Heart left ventricle (tissue), 16 donors: Measurements from ENCODE around the gene SF3B2. TPM values are rescaled to one million over a fixed set of nuclear protein-coding genes. Genes with fewer than 3 reads are reported as not detected.

Experiments used
- ATAC-seq, 4 donors: fragments of 200-7000 bp; cut with Tn5 transposase; one replicate each; pipeline ENCODE4 v1.9.1; 2020 to 2022; ENCODE audit warnings: moderate library complexity in 4 of 4, mild to moderate bottlenecking in 3 of 4, moderate number of reproducible peaks in 1 of 4
- DNase-seq, 5 donors: peaks; one replicate each; pipeline ENCODE4 v3.0.0-alpha.2; 2020
- H3K27ac ChIP-seq, 12 donors: fragments of 200-600 bp; sonication (generic) in 4 of 12; one replicate each; pipeline versions ENCODE4 v1.5.0 to v1.8.0; 2016 to 2022; ENCODE audit warnings: mild to moderate bottlenecking in 2 of 12
- H3K27me3 ChIP-seq, 9 donors: fragments of 200-600 bp; sonication (generic) in 2 of 9; one replicate each; pipeline versions ENCODE4 v1.5.1 to v1.8.0; 2016 to 2022; ENCODE audit warnings: mild to moderate bottlenecking in 3 of 9
- H3K36me3 ChIP-seq, 9 donors: fragments of 200-600 bp; sonication (generic) in 2 of 9; one replicate each; pipeline versions ENCODE4 v1.5.0 to v1.8.0; 2018 to 2022; ENCODE audit warnings: mild to moderate bottlenecking in 2 of 9
- H3K4me1 ChIP-seq, 12 donors: fragments of 200-600 bp; sonication (generic) in 4 of 12; one replicate each; pipeline versions ENCODE4 v1.5.0 to v1.8.0; 2016 to 2022; ENCODE audit warnings: mild to moderate bottlenecking in 3 of 12
- H3K4me3 ChIP-seq, 12 donors: fragments of 200-600 bp; sonication (generic) in 4 of 12; one replicate each; pipeline versions ENCODE4 v1.5.0 to v1.8.0; 2017 to 2022; ENCODE audit warnings: mild to moderate bottlenecking in 9 of 12, moderate library complexity in 4 of 12
- H3K9me3 ChIP-seq, 12 donors: fragments of 200-600 bp; sonication (generic) in 4 of 12; one replicate each; pipeline versions ENCODE4 v1.5.0 to v1.8.0; 2016 to 2022; ENCODE audit warnings: mild to moderate bottlenecking in 1 of 12
- POLR2A ChIP-seq, 2 donors: fragments of 450-650 bp; IDR thresholded peaks; one replicate each; pipeline ENCODE4 v1.6.1; 2017; ENCODE audit warnings: antibody characterized with exemption in 2 of 2, mild to moderate bottlenecking in 2 of 2, moderate library complexity in 2 of 2
- WGBS, 4 donors: extraction: QIAGEN DNeasy Blood & Tissue Kit in 2 of 4; methylation state at CpG; one replicate each; pipeline versions ENCODE4 v1.1.5 to v1.1.7; 2013 to 2018; 5-methylcytosine and 5-hydroxymethylcytosine counted together
- intact Hi-C, 10 donors: fragments of 100-400 bp; cut with DNase I; formaldehyde crosslinking; loops; one replicate each; pipeline versions ENCODE4 v1.11.1 to v1.14.2; 2022
- polyA plus RNA-seq, 2 donors: library from polyadenylated mRNA; stranded (reverse); fragments of 200-250 nt; gene quantifications; one replicate each; pipeline ENCODE4 v1.2.3, GENCODE V29; 2013
- total RNA-seq, 9 donors: library from RNA; depleted of rRNA in 2 of 9; stranded (reverse); fragments of >200 nt in 2 of 9; fragmentation: NEBNext Ultra II Directional in 3 of 9; extraction: Animal tissue kit (Norgen Biotek cat#: 25700) in 3 of 9; gene quantifications; one replicate each; pipeline versions ENCODE4 v1.1.0 to v1.2.4, GENCODE V29; 2016 to 2023
- TF ChIP-seq, protein P1 (sequence below), 12 donors: fragments of 200-600 bp; sonication (generic) in 4 of 12; IDR thresholded peaks; one replicate each; pipeline versions ENCODE4 v1.5.0 to v1.8.0; 2018 to 2022; ENCODE audit warnings: antibody characterized with exemption in 12 of 12, mild to moderate bottlenecking in 5 of 12
- donor health status: ischemic (EF 13 %, LVEDD 7.1; RV severe dilation, severe dysfunction).
- donor health status: healthy with polysubstance abuse.
- donor health status: DM: no; HTN: yes; CAD: no.
- donor health status: DM: no; HTN: no; CAD: no.
- donor health status: ischemic (EF 25% LVEDD 6.9; RV normal size, moderate dysfunction).
- donor health status: ischemic (EF 25% LVEDD 5.7; RV mildly dilated, moderate dysfunction).
- donor health status: healthy.
- donor health status: DM: yes; HTN: yes; CAD: no.
- donor health status: ischemic (EF 35%, LVEDD 5.7; RV mildly dilated, moderate dysfunction).
- donor health status: nonischemic (EF 11% LVEDD 7.7; RV severe dilation, severe dysfunction).
- donor health status: DM: yes; HTN: yes; CAD: no.
- donor health status: PGD.
- donor health status: ischemic (EF 29% LVEDD 5.4; RV normal size, mild dysfunction).
- donor health status: nonischemic (EF 23%, LVEDD 6.1; RV moderate dilation, normal function).

The SF3B2 gene
- total and polyA plus RNA-seq, 11 donors = 43.5 to 106 (median 79.6) TPM

DNA sequence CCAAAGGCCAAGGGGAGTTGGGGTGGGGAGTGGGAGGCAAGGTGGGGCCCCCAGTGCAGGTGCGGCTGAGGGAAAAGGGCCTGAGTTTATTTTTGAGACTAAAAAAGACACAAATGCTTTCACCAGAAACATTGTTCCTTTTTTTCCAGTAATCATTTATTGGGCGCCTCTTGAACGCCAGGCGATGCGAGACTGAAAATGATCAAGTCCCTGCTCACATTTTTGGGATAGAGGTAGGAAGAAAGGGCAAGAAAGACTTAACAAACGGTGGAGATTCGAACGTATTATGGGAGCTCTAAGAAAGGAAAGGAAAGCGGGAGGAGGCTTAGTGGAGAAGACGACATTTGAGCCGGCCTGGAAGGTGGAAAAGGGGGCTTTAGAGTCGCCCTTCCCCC, 796 bp upstream of the SF3B2 start:
- intact Hi-C loops = loop anchor here in 1 of 10 donors (5.0 kb wide), 1 partner anchor 389 kb away; the partner anchor contains the start of gene RELA
- peaks cover 0 to 41% (median 24%) of the 10 kb centered on the region in 12 donors for H3K4me1 ChIP-seq
- no peak for ATAC-seq

DNA sequence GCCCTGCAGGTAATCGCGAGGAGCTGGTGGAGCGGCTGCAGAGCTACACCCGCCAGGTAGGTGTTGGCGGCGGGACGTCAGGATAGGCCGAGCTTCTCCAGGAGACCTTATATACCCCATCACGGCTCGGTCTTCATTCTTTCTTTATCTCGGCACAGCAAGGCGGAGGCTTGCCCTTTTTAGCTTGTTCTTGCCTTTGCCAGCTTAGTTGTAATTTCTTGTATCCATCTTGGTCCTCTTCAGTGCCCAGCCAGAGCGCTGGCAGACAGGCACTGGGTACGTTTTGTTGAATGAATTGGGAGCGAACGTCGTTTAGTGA, 459 bp downstream of the SF3B2 start:
- no peaks in the 10 kb centered on the region for H3K9me3 ChIP-seq
- TF ChIP-seq, protein P1, sequence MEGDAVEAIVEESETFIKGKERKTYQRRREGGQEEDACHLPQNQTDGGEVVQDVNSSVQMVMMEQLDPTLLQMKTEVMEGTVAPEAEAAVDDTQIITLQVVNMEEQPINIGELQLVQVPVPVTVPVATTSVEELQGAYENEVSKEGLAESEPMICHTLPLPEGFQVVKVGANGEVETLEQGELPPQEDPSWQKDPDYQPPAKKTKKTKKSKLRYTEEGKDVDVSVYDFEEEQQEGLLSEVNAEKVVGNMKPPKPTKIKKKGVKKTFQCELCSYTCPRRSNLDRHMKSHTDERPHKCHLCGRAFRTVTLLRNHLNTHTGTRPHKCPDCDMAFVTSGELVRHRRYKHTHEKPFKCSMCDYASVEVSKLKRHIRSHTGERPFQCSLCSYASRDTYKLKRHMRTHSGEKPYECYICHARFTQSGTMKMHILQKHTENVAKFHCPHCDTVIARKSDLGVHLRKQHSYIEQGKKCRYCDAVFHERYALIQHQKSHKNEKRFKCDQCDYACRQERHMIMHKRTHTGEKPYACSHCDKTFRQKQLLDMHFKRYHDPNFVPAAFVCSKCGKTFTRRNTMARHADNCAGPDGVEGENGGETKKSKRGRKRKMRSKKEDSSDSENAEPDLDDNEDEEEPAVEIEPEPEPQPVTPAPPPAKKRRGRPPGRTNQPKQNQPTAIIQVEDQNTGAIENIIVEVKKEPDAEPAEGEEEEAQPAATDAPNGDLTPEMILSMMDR (IDR thresholded peaks at IDR 0.05) = no peak
- TF ChIP-seq POLR2A (IDR thresholded peaks at IDR 0.05) = no peak
- WGBS, 4 donors = 0 to 3% (median 2%) methylated on average over 14 to 17 of the region's 17 CpGs
- H3K36me3 ChIP-seq = peaks cover 3 to 45% (median 38%) of the 10 kb centered on the region in 9 donors
- peak overlapping the region; percentile 51 to 100 (median 87) for H3K4me3 ChIP-seq
- peaks cover 0 to 35% (median 23%) of the 10 kb centered on the region in 12 donors for H3K4me1 ChIP-seq
- intact Hi-C loops = loop anchor here in 3 of 10 donors (1.0 to 5.0 kb wide), 3 partner anchors 16 to 390 kb away; partner anchors contain the start of gene RELA (in 1 of the 3)
- peaks cover 0 to 16% (median 4%) of the 10 kb centered on the region in 9 donors for H3K27me3 ChIP-seq
- DNase-seq = no peak
- peak overlapping the region in 11 of 12 donors; percentile 71 to 96 (median 93) for H3K27ac ChIP-seq
- no peak for ATAC-seq

More for the DNA sequence above, 796 bp upstream of the SF3B2 start:
- peaks cover 3 to 33% (median 25%) of the 10 kb centered on the region in 9 donors for H3K36me3 ChIP-seq
- no peaks in the 10 kb centered on the region for H3K9me3 ChIP-seq
- peak overlapping the region; percentile 80 to 96 (median 92) for H3K27ac ChIP-seq
- H3K4me3 ChIP-seq = peak overlapping the region; percentile 51 to 100 (median 87)
- 30 to 36% (median 31%) methylated on average over 12 of the region's 12 CpGs for WGBS, 4 donors
- no peak for DNase-seq
- H3K27me3 ChIP-seq = peaks cover 0 to 20% (median 5%) of the 10 kb centered on the region in 9 donors
- no peak for TF ChIP-seq POLR2A (IDR thresholded peaks at IDR 0.05)
- TF ChIP-seq, protein P1 (IDR thresholded peaks at IDR 0.05) = no peak

DNA sequence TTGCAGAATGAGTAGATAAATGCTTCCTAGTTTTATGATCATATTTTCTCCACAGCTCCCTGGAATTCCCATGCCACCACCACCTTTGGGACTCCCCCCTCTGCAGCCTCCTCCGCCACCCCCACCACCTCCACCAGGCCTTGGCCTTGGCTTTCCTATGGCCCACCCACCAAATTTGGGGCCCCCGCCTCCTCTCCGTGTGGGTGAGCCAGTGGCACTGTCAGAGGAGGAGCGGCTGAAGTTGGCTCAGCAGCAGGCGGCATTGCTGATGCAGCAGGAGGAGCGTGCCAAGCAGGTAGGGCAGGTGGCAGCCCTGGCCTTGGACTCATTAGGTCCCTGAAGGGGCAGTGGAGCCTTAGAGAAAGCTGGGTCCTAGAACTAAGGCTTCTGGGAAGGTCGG, 2.9 kb downstream of the SF3B2 start:
- ATAC-seq = no peak
- no peak for TF ChIP-seq POLR2A (IDR thresholded peaks at IDR 0.05)
- TF ChIP-seq, protein P1 (IDR thresholded peaks at IDR 0.05) = no peak
- WGBS, 4 donors = 92 to 97% (median 96%) methylated on average over 7 of the region's 7 CpGs
- intact Hi-C loops = no loop called here
- Histone ChIP-seq H3K36me3 (peaks cover 3 to 69% (median 62%) of the 10 kb centered on the region in 9 donors), H3K27me3 (no peaks in the 10 kb centered on the region), H3K4me1 (peaks cover 0 to 30% (median 18%) of the 10 kb centered on the region in 12 donors), H3K27ac (no peak overlapping the region), H3K4me3 (no peak overlapping the region), H3K9me3 (no peaks in the 10 kb centered on the region)
- DNase-seq = no peak

DNA sequence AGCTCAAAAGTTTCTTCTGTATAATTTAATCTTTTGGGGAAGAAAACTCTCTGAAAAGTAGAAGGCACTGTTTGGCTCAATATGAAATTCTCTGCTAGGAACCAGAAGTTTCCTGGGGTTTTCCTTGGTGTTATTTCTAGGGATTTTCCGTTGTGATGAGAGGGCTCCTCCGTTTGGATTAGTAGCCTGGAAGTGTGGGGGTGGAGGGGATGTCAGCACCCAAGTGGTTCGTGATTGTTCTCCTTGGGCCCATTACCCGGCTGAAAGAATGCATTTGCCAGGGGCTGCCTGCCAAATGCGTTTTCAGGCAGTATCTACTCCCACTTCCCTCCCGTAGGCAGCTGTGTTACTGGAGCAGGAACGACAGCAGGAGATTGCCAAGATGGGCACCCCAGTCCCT, 4.3 kb downstream of the SF3B2 start:
- Histone ChIP-seq H3K36me3 (peaks cover 3 to 84% (median 77%) of the 10 kb centered on the region in 9 donors), H3K27ac (no peak overlapping the region), H3K9me3 (no peaks in the 10 kb centered on the region), H3K27me3 (no peaks in the 10 kb centered on the region), H3K4me1 (peaks cover 0 to 23% (median 13%) of the 10 kb centered on the region in 12 donors), H3K4me3 (no peak overlapping the region)
- ATAC-seq (no peak), DNase-seq (no peak)
- intact Hi-C loops = no loop called here
- TF ChIP-seq, protein P1 (IDR thresholded peaks at IDR 0.05) = no peak
- TF ChIP-seq POLR2A (IDR thresholded peaks at IDR 0.05) = no peak
- 43 to 54% (median 46%) methylated on average over 7 of the region's 7 CpGs for WGBS, 4 donors
